HepG2 (cell line): Measurements from ENCODE around the gene RAB35. TPM values are rescaled to one million over a fixed set of nuclear protein-coding genes. Genes with fewer than 3 reads are reported as not detected.

Experiments used
- ATAC-seq: fragments of 200-7000 bp; cut with Tn5 transposase; 3 replicates; pipeline ENCODE4 v1.9.1; 2020; ENCODE audit warnings: mild to moderate bottlenecking, moderate library complexity
- BruUV-seq: library from RNA; stranded (reverse); fragments of 400-500 nt; replicated peaks from 2 replicates; lab custom pipeline; 2021; lab: Mats Ljungman, UMichigan
- CTCF ChIA-PET: fragments of 300-600 bp; formaldehyde crosslinking; extraction: SDS; loops from one replicate; lab custom pipeline; 2021; ENCODE audit warnings: low total read pairs, inconsistent platforms, low intra/inter-chr PET ratio; lab: Yijun Ruan, JAX
- POLR2A ChIA-PET: fragments of 350-600 bp; sonication (Branson Sonifier 250); formaldehyde crosslinking; loops from one replicate; lab custom pipeline; 2020; ENCODE audit warnings: antibody characterized with exemption, inconsistent platforms; lab: Yijun Ruan, JAX
- DNase-seq: peaks from one replicate; pipeline ENCODE4 v3.0.0-alpha.2; 2015; ENCODE audit warnings: low spot score
- FAIRE-seq: peaks from 3 replicates; lab custom pipeline; 2011; peaks lifted over from hg19 to GRCh38; lab: Jason Lieb, UNC
- H2AFZ ChIP-seq: one replicate; pipeline ENCODE4 v1.6.1; 2011; ENCODE audit warnings: low read length, inconsistent platforms
- H3K27ac ChIP-seq: fragments of 300-600 bp; 3 replicates; pipeline ENCODE4 v1.8.0; 2011; ENCODE audit warnings: mixed run types, mild to moderate bottlenecking, mixed read lengths, low read length, inconsistent platforms; ENCODE audit not compliant: insufficient read depth; ENCODE audit errors: extremely low read length
- H3K27me3 ChIP-seq, 2 experiments: fragments of 200-600 bp in 1 of 2; 2 replicates in 1 of 2; 3 replicates in 1 of 2; pipeline versions ENCODE4 v1.6.0 to v1.8.0; 2011; ENCODE audit warnings: low read length in 2 of 2, mild to moderate bottlenecking in 2 of 2, moderate library complexity in 2 of 2, inconsistent platforms in 1 of 2; ENCODE audit not compliant: insufficient read depth in 2 of 2, control insufficient read depth in 1 of 2
- H3K36me3 ChIP-seq, 2 experiments: fragments of 200-600 bp in 1 of 2; replicated peaks in 1 of 2; 2 replicates in 1 of 2; 3 replicates in 1 of 2; pipeline versions ENCODE4 v1.5.1 to v1.8.0; 2011; ENCODE audit warnings: low read length in 2 of 2, inconsistent platforms in 1 of 2; ENCODE audit not compliant: insufficient read depth in 2 of 2, control insufficient read depth in 1 of 2
- H3K4me1 ChIP-seq: 2 replicates; pipeline ENCODE4 v1.5.1; 2012; ENCODE audit warnings: low read length, inconsistent platforms; ENCODE audit not compliant: insufficient read depth
- H3K4me2 ChIP-seq: 2 replicates; pipeline ENCODE4 v1.6.0; 2011; ENCODE audit warnings: low read depth, low read length, inconsistent platforms
- H3K4me3 ChIP-seq, 3 experiments: fragments of 200-600 bp in 1 of 3; sonication (generic), shearing (Covaris generic) in 1 of 3; replicated peaks in 1 of 3; 2 replicates each; pipeline ENCODE4 v1.5.1; 2011 to 2016; ENCODE audit warnings: low read length in 3 of 3, inconsistent platforms in 2 of 3, low read depth in 2 of 3, mild to moderate bottlenecking in 2 of 3, control low read depth in 1 of 3, mixed read lengths in 1 of 3; ENCODE audit not compliant: insufficient read depth in 1 of 3
- H3K79me2 ChIP-seq: one replicate; pipeline ENCODE4 v1.6.1; 2011; ENCODE audit warnings: low read length, inconsistent platforms; ENCODE audit not compliant: insufficient read depth
- H3K9ac ChIP-seq: 2 replicates; pipeline ENCODE4 v1.6.0; 2011; ENCODE audit warnings: mild to moderate bottlenecking, low read depth, low read length, inconsistent platforms; ENCODE audit not compliant: insufficient read depth
- H3K9me3 ChIP-seq: 2 replicates; pipeline ENCODE4 v1.5.1; 2012; ENCODE audit warnings: mild to moderate bottlenecking, low read length
- H4K20me1 ChIP-seq: 2 replicates; pipeline ENCODE4 v1.6.0; 2011; ENCODE audit warnings: inconsistent platforms, mild to moderate bottlenecking, low read length, moderate library complexity; ENCODE audit not compliant: insufficient read depth
- ATRX ChIP-seq: sonication (generic); formaldehyde crosslinking; IDR thresholded peaks from 2 replicates; pipeline ENCODE4 v1.4.0; 2020; ENCODE audit warnings: missing genetic modification reagents, borderline replicate concordance
- BHLHE40 ChIP-seq: IDR thresholded peaks from 2 replicates; pipeline ENCODE4 v1.6.1; 2011; ENCODE audit warnings: low read length, improper control_type of control experiment
- NFE2L1 ChIP-seq: sonication (generic); formaldehyde crosslinking; IDR thresholded peaks from 2 replicates; pipeline ENCODE4 v1.4.0; 2020; ENCODE audit warnings: missing genetic modification reagents, mild to moderate bottlenecking, borderline replicate concordance
- PRDM10 ChIP-seq: sonication (generic); formaldehyde crosslinking; IDR thresholded peaks from 2 replicates; pipeline ENCODE4 v1.4.0; 2020; ENCODE audit warnings: low read depth, missing genetic modification reagents
- SAP130 ChIP-seq: IDR thresholded peaks from 2 replicates; pipeline ENCODE4 v1.6.1; 2016; ENCODE audit warnings: low read depth
- THRA ChIP-seq: sonication (generic); formaldehyde crosslinking; IDR thresholded peaks from 2 replicates; pipeline ENCODE4 v1.4.0; 2020; ENCODE audit warnings: missing genetic modification reagents, borderline replicate concordance
- ZFAT ChIP-seq: sonication (generic); formaldehyde crosslinking; conservative IDR thresholded peaks from 2 replicates; pipeline ENCODE4 v1.8.1; 2023; ENCODE audit warnings: missing genetic modification reagents, inconsistent platforms
- ZKSCAN8 ChIP-seq: IDR thresholded peaks from 2 replicates; pipeline ENCODE4 v1.6.1; 2016; ENCODE audit warnings: borderline replicate concordance, missing genetic modification reagents, missing compliant biosample characterization
- ZNF3 ChIP-seq: IDR thresholded peaks from 2 replicates; pipeline ENCODE4 v1.7.0; 2017; ENCODE audit warnings: inconsistent platforms
- ZNF362 ChIP-seq: sonication (generic); formaldehyde crosslinking; IDR thresholded peaks from 2 replicates; pipeline ENCODE4 v1.4.0; 2020; ENCODE audit warnings: missing genetic modification reagents, mild to moderate bottlenecking, borderline replicate concordance
- ZNF547 ChIP-seq: sonication (generic); formaldehyde crosslinking; IDR thresholded peaks from 2 replicates; pipeline ENCODE4 v1.5.1; 2020; ENCODE audit warnings: mild to moderate bottlenecking, missing genetic modification reagents
- WGBS: methylation state at CpG from one replicate; pipeline ENCODE4 v1.1.6; 2017; ENCODE audit warnings: low lambda C conversion rate; 5-methylcytosine and 5-hydroxymethylcytosine counted together
- in situ Hi-C: cut with HindIII; loops from 2 replicates; pipeline ENCODE4 v1.10.0; 2017; ENCODE audit warnings: low pct_unique_long_range_greater_than_20kb; ENCODE audit not compliant: extremely low pct_ligation_motif_present
- intact Hi-C: fragments of 100-400 bp; cut with micrococcal nuclease; formaldehyde crosslinking; loops from one replicate; pipeline ENCODE4 v1.10.0; 2022; ENCODE audit not compliant: unreplicated experiment
- polyA plus RNA-seq, 8 experiments: library from polyadenylated mRNA; depleted of rRNA in 3 of 8; stranded (reverse) in 7 of 8; unstranded in 1 of 8; fragments of >200 nt; fragmentation: Illumina TruSeq in 4 of 8; extraction: Trizol in 4 of 8; gene quantifications; 2 replicates each; pipeline versions ENCODE4 v1.2.1 to v1.2.3, GENCODE V29; 2011 to 2016; ENCODE audit warnings: low read depth in 4 of 8, missing spikeins in 1 of 8, mixed read lengths in 1 of 8; ENCODE audit not compliant: insufficient read depth in 1 of 8
- total RNA-seq, 5 experiments: library from RNA; depleted of rRNA; stranded (reverse); fragments of >200 nt; fragmentation: Illumina TruSeq; extraction: Trizol; gene quantifications; 2 replicates each; pipeline ENCODE4 v1.2.3, GENCODE V29; 2016; ENCODE audit warnings: low read depth in 1 of 5
- TF ChIP-seq, protein P1 (sequence below): sonication (generic); formaldehyde crosslinking; IDR thresholded peaks from 2 replicates; pipeline ENCODE4 v1.4.0; 2020; ENCODE audit warnings: missing genetic modification reagents

Gene RAB35
- total and polyA plus RNA-seq, 2 of the 13 experiments (the other 11 are each of a cell fraction or from before 2014, with no cell fraction given), result 25.2 to 29.1 TPM

DNA sequence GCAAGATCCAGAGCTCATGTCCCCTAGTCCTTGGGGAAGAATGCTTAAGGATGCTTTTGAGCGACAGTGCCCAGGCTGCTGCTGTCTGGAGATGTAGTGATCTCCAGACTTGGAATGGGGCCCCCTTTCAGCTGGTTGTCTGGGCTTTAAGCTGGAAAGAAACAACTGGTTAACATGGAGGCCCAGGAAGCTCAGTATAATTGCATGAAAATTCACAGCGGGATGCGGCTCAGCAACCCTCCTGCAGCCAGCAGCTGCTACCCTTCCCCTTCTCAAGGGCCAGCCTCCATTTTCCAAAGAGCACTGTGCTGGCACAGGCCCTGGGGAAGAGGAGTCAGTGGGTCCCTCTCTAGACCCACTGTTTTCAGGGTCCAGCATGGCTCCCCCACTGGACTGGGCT, 26.3 kb downstream of the RAB35 start:
- ATAC-seq (no peak), FAIRE-seq (no peak), DNase-seq (no peak)
- H3K27me3 ChIP-seq, result no peaks in the 10 kb centered on the region
- no peak overlapping the region for H2AFZ ChIP-seq
- H4K20me1 ChIP-seq, result no peaks in the 10 kb centered on the region; the same call in 1 of the 2 replicates
- TF ChIP-seq BHLHE40 (no peak), NFE2L1 (CRISPR knock-in tag) (no peak), ZNF547 (CRISPR knock-in tag) (no peak), SAP130 (CRISPR knock-in tag) (no peak), ATRX (CRISPR knock-in tag) (no peak), THRA (CRISPR knock-in tag) (no peak), PRDM10 (CRISPR knock-in tag) (no peak), ZNF3 (CRISPR knock-in tag) (no peak), ZKSCAN8 (no peak), ZFAT (CRISPR knock-in tag) (no peak), ZNF362 (no peak)
- TF ChIP-seq, protein P1, sequence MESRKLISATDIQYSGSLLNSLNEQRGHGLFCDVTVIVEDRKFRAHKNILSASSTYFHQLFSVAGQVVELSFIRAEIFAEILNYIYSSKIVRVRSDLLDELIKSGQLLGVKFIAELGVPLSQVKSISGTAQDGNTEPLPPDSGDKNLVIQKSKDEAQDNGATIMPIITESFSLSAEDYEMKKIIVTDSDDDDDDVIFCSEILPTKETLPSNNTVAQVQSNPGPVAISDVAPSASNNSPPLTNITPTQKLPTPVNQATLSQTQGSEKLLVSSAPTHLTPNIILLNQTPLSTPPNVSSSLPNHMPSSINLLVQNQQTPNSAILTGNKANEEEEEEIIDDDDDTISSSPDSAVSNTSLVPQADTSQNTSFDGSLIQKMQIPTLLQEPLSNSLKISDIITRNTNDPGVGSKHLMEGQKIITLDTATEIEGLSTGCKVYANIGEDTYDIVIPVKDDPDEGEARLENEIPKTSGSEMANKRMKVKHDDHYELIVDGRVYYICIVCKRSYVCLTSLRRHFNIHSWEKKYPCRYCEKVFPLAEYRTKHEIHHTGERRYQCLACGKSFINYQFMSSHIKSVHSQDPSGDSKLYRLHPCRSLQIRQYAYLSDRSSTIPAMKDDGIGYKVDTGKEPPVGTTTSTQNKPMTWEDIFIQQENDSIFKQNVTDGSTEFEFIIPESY (CRISPR knock-in tag), result no peak
- WGBS, result 95% methylated on average over 3 of the region's 3 CpGs
- H3K9ac ChIP-seq, result no peak overlapping the region
- H3K4me1 ChIP-seq, result peaks cover 36% of the 10 kb centered on the region
- no TSS peak for BruUV-seq
- in situ Hi-C loops, result no loop called here
- H3K79me2 ChIP-seq, result no peaks in the 10 kb centered on the region
- ChIA-PET CTCF (no interaction called here), POLR2A (no interaction called here)
- no peaks in the 10 kb centered on the region for H3K9me3 ChIP-seq
- no peak overlapping the region for H3K4me2 ChIP-seq
- H3K27ac ChIP-seq, result no peak overlapping the region
- H3K36me3 ChIP-seq, result no peaks in the 10 kb centered on the region; a peak in 1 of 5 replicates
- intact Hi-C loops, result no loop called here
- no peak overlapping the region for H3K4me3 ChIP-seq
